ENCODE results near the gene FAM241A.
"Not testable (repeated sequence)": the region's sequence is repeated elsewhere in the genome, so short reads cannot be mapped to it uniquely, and the experiment has no call there.

Gene FAM241A
- total RNA-seq: 4.9 to 28.1 (median 10.4) reads per million in 17 experiments

- peak; percentile 84 to 95 (median 91) for DNase-seq
These were observed at the start of gene FAM241A for GRCh38 chr4:112145326-112145789. FAM241A (plus strand) TSS chr4:112145454; CDS start chr4:112145581, 127 bp downstream.

DNA sequence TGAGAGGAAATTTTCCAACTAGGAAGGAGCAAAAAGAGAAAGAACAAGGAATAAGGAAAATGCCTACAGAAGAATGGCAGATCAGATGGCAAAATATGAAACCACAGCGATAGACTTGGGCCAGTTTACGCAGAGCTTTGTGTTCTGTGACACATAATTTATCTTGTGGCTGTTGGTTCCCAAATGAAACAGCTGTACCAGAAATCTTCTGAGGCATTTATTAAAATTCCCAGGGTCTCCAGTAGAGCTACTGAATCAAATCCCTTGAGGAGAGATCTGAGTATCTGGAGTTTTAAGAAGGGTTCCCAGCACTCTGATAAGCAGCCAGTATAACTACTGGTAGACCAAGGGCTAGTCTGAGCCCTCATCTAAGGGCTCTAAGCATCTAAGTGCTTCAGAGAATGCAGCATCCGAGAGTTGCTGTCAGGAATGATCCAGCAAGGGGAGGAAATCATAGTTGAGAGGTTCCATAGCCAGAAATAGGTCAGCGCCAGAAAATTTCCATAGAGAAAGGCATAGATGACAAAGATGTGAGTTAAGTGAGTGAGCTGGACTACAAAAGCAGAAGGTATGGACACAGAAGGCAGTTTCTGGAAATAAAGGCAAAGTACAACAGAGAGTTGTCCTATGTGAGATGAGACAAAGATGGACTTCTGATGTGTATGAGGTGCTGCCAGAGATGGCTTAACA is 46.3 kb upstream of the FAM241A start:
- no peak for DNase-seq

GRCh38 chr4:112099701-112100297 is 45.5 kb upstream of the FAM241A start:
- peak in 2 of 4 experiments; percentile 66 to 81 for DNase-seq

DNA sequence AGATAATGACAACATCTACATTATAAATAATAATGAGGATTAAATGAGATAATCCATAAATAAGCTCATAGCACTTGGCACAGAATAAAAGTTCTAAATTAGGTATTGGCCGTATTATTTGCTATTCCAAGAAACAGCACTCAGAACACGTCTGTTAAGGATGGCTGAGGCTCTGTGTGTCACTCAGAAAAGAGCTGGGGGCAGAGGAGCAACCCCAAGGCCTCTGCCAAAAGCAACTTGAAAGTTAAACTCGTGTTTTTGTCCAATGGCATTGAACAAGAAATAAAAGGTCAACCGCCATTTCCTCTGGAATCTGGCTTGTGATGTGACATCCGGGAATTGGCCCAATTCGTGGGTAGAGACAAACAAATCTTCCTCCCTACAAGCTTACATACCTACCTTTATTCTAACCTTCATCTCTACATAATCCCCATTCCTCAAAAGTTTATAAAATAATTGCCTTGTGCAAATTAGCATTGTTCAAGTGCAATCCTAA is 42.3 kb upstream of the FAM241A start:
- DNase-seq: no peak

DNA sequence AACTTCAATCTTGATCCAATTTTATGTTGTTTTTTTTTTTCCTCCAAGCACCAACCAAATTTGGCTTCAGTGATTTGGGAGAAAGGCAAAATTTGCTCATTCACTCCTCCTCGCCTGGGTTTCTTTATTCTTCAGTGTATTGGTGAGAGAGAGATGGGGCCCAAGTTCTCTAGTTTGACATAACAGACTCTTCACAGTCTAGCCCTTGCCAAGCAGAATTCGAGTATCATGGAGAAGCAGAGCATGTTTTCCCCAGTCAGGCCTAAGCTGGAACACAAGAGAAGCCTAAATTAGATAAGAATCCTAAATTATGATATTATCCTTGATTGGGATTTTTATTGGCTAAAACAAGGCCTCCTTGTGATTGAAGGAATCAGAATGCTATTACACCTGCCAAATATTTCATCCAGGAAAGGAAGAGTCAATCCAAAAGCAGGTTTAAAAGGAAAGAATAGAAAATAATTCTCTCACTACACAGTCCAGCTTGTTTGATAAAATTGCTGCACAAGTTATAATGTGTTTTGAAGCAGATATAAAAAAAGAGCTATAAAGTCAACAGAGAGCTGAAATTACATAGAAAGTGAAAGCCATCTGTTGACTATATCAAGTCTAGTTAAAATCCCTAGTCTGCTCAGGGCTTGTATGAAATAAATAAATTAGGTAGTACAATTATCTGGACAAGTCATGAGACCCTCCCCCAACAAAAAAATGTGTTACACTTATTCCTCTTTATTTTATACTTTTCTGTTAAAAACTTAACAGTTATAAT is 39.9 kb upstream of the FAM241A start:
- DNase-seq: no peak

- peak; percentile 32 to 75 (median 59) for DNase-seq
These were observed 35.7 kb upstream of the FAM241A start for GRCh38 chr4:112109360-112110058.

DNA sequence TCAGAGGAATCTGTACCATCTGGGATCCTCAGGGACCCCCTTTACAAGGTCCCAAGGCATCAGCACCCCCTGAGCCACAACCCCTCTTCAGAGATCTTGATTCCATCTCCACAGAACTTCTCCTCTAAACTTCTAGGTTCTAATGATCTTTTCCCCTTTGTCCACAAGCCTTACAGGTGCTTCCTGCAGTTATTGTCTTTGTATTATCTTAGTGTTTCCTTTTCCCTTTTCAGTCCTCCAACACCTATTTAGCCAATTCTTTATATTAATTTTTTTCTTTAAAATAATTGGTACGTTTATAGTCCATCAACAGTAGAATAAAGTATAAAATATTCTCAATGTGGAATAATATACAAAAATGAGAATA is 35.2 kb upstream of the FAM241A start:
- DNase-seq: no peak

- DNase-seq: no peak
These were observed 33.9 kb upstream of the FAM241A start for GRCh38 chr4:112111306-112111705.

DNA sequence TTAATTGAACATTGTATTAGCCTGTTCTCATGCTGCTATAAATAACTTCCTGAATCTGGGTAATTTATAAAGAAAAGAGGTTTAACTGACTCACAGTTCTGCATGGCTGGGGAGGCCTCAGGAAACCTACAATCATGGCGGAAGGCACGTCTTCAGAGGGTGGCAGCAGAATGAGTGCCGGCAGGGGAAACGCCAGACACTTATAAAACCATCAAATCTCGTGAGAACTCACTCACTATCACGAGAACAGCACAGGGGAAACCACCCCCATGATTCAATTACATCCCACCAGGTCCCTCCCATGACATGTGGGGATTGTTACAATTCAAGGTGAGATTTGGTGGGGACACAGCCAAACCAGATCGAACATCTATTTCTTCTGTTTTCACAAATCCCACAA is 33.2 kb upstream of the FAM241A start:
- not testable (repeated sequence) for DNase-seq

GRCh38 chr4:112112590-112113170 is 32.6 kb upstream of the FAM241A start:
- no peak for DNase-seq

GRCh38 chr4:112113864-112114263 is 31.4 kb upstream of the FAM241A start:
- peak in 3 of 4 experiments; percentile 5 to 13 (median 6) for DNase-seq

DNA sequence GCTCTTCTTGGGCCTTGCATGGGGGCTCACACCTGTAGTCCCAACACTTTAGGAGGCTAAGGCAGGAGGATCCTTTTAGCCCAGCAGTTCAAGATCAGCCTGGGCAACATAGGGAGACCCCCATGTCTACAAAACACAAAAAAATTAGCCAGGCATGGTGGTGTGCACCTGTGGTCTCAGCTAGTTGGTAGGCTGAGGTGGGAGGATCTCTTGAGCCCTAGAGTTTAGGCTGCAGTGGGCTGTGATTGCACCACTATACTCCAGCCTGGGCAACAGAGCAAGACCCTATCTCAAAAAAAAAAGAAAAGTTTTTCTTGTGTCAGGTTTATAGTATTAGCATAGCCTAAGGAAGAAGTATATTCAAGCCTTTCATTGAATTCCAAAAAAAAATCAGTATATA is 30.8 kb upstream of the FAM241A start:
- DNase-seq: no peak

DNA sequence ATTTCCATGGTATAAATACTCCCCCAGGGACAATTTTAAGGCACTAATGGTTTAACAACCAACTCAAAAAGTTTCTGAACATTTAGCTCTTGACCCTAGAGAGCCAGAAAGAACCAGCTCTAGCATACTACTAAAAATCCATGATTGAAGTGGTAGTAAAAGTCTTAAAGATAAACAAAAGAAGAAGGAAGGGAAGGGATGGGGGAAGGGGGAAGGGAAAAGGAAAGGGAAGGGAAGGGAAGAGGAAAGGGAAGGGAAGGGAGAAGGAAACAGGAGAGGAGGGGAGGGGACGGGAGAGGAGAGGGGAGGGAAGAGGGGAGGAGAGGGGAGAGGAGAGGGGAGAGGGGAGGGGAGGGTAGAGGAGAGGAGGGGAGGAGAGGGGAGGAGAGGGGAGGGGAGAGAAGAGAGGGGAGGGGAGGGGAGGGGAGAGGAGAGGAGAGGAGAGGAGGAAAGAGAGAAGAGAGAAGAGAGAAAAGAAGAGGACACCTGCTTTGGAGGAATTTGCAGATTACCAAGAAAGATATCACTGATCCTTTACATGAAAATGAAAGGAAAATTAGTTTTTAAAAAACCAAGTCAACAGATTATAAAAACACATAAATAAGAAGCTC is 26.4 kb upstream of the FAM241A start:
- DNase-seq: no peak

- DNase-seq: no peak
These were observed 25.9 kb upstream of the FAM241A start for GRCh38 chr4:112119353-112119783.

GRCh38 chr4:112120021-112120420 is 25.2 kb upstream of the FAM241A start:
- no peak for DNase-seq

DNA sequence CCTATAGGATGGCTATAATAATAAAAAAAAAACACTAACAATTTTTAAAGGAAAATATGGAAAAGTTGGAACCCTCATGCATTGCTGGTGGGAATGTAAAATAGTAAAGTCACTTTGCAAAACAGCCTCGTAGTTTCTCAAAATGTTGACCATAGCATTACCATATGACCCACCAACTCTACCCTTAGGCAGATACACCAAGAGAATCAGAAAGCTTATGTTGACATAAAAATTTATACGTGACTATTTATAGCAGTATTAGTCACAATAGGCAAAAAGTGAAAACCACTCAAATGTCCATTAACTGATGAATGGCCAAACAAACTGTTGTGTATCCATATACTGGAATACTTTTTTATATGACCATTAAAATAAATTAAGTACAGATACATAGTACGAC is 19.8 kb upstream of the FAM241A start:
- DNase-seq: no peak

DNA sequence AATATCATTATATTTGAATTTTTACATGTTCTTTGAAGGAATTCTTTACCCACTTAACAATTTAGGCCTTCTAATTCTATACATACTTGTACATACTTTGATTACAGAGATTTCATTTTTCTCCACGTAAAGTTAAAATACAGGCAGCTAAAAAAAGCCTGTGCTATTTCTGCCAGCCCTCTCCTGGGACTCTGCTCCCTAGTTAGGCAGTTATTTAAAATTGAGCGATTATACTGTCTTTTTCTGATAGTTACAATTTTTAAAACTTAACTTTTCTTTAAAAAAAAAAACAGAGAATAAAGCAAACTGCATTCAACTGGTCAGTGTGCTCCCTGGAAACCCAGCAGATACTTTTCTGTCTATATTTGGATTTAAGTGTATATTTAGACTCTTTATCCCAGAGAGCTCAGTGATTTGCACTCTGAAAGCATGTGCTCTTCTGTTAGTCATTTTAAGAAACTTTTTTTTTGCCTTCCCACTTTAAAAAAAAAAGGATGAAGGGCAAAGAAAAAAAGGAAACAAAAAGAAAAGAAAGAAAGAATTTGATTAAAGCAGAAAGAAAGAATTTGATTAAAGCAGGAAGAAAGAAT is 18.1 kb upstream of the FAM241A start:
- DNase-seq: no peak

DNA sequence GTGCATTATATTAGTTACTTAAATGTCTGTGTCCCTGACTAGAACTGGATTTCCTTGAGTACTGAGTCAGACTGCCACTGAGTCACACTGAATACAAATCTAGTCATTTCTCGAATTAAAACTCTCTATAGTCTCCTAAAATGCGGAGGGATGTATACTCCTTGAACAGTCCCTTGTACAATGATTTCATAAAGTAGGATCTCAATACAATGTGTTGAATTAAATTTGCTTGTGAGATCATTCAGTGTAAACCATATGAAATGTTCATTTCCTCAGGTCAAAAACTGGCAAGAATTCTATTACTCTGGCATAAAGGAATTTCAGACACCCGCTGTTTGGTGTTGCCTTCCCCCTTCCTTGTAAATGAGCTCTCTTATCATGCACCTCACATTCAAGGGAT is 17.5 kb upstream of the FAM241A start:
- no peak for DNase-seq

- no peak for DNase-seq
These were observed 16.8 kb upstream of the FAM241A start for GRCh38 chr4:112128452-112128851.

GRCh38 chr4:112130906-112131305 is 14.3 kb upstream of the FAM241A start:
- DNase-seq: peak in 2 of 4 experiments; percentile 6 to 22

- DNase-seq: no peak
These were observed 8.7 kb upstream of the FAM241A start for GRCh38 chr4:112136551-112136950.

All from suppressor macrophage (primary cell).